ENCODE measurements around the gene CD68.
"Not testable (repeated sequence)": the region's sequence is repeated elsewhere in the genome, so short reads cannot be mapped to it uniquely, and the experiment has no call there.

Gene CD68

DNA sequence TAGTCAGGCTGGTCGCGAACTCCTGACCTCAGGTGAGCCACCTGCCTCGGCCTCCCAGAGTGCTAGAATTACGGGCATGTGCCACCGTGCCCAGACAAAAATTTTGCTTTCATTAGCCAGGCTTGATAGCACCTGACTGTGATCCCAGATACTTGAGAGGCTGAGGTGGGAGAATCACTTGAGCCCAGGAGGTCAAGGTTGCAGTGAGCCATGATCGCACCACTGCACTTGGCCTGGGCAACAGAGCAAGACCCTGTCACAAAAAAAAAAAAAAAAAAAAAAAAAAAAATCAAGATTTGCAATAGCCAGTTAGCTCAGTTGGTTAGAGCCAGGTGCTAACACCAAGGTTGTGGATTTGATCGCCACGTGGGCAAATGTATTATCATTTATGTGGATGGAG, 41.4 kb downstream of the CD68 start:
- POLR2A ChIA-PET (ENCODE audit: low non-redundant PET) = interaction anchor here (0.6 kb wide), 1 partner anchor 54 kb away, joined by 3 read pairs; no protein-coding TSS in a partner anchor
- H3K27ac ChIP-seq = no peak overlapping the region
- TF ChIP-seq, protein P1, sequence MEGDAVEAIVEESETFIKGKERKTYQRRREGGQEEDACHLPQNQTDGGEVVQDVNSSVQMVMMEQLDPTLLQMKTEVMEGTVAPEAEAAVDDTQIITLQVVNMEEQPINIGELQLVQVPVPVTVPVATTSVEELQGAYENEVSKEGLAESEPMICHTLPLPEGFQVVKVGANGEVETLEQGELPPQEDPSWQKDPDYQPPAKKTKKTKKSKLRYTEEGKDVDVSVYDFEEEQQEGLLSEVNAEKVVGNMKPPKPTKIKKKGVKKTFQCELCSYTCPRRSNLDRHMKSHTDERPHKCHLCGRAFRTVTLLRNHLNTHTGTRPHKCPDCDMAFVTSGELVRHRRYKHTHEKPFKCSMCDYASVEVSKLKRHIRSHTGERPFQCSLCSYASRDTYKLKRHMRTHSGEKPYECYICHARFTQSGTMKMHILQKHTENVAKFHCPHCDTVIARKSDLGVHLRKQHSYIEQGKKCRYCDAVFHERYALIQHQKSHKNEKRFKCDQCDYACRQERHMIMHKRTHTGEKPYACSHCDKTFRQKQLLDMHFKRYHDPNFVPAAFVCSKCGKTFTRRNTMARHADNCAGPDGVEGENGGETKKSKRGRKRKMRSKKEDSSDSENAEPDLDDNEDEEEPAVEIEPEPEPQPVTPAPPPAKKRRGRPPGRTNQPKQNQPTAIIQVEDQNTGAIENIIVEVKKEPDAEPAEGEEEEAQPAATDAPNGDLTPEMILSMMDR (conservative IDR thresholded peaks at IDR 0.05; ENCODE audit: low read depth) = no peak
- CTCF ChIA-PET = interaction anchor here (0.7 to 1.6 kb wide), 3 partner anchors 12 to 215 kb away, joined by 3 to 6 read pairs (median 3); no protein-coding TSS in a partner anchor
- no peak for DNase-seq (ENCODE audit: low spot score)

DNA sequence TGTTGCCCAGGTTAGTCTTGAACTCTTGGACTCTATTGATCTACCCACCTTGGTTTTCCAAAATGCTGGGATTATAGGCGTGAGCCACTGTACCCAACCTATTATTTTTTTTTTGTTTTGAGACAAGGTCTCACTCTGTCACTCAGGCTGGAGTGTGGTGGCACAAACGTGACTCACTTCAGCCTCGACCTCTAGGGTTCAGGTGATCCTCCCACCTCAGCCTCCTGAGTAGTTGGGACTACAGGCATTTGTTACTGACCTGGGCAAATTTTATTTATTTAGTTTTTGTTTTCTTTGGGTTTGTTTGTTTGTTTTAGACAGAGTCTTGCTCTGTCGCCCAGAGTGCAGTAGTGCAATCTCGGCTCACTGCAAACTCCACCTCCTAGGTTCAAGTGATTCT, 44.2 kb downstream of the CD68 start:
- CTCF ChIA-PET = interaction anchor here (0.6 to 1.0 kb wide), 4 partner anchors 9 to 34 kb away, joined by 4 to 6 read pairs (median 4); no protein-coding TSS in a partner anchor
- no peak overlapping the region for H3K27ac ChIP-seq
- POLR2A ChIA-PET (ENCODE audit: low non-redundant PET) = no interaction called here
- DNase-seq (ENCODE audit: low spot score) = no peak
- TF ChIP-seq, protein P1 (conservative IDR thresholded peaks at IDR 0.05; ENCODE audit: low read depth) = no peak

DNA sequence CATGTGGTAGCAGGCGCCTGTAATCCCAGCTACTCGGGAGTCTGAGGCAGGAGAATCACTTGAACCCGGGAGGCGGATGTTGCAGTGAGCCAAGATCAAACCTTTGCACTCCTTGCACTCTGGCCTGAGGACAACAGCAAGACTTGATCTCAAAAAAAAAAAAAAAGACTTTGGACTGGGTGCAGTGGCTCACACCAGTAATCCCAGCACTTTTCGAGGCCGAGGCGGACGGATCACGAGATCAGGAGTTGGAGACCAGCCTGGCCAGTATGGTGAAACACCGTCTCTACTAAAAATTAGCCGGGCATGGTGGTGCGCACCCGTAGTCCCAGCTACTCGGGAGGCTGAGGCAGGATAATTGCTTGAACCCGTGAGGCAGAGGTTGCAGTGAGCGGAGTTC, 46.3 kb downstream of the CD68 start:
- POLR2A ChIA-PET (ENCODE audit: low non-redundant PET) = interaction anchor here (0.7 kb wide), 1 partner anchor 605 kb away, joined by 5 read pairs; no protein-coding TSS in a partner anchor
- H3K27ac ChIP-seq; DNase-seq (ENCODE audit: low spot score); CTCF ChIA-PET: not testable (repeated sequence)

DNA sequence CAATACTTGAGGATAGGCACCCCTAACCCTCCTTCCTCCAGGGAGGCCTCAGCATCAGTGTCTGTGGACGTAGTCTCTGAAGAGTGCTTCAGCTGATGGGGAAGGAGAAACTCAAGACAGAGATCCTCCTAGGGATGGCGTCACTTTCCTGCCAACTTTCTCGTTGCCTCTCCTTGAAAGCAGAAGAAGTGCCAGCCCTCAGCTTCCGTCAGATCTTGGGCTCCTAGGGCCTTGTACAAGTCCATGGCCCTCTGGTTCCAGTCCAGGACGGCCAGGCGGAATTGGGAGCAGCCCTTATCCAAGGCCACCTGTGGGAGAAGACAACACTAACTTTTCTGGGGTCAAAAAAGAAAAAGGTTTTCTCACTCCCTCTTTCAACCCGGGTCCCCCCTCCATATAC, 46.9 kb downstream of the CD68 start:
- POLR2A ChIA-PET (ENCODE audit: low non-redundant PET) = interaction anchor here (0.7 kb wide), 1 partner anchor 605 kb away, joined by 5 read pairs; no protein-coding TSS in a partner anchor
- DNase-seq (ENCODE audit: low spot score) = no peak
- TF ChIP-seq, protein P1 (conservative IDR thresholded peaks at IDR 0.05; ENCODE audit: low read depth) = no peak
- 0 out of 2 replicates have a peak overlapping the region, but pooled peaks have one; percentile 77 for H3K27ac ChIP-seq
- CTCF ChIA-PET = interaction anchor here (0.5 to 0.9 kb wide), 2 partner anchors 11 to 37 kb away, joined by 3 to 4 read pairs; no protein-coding TSS in a partner anchor

DNA sequence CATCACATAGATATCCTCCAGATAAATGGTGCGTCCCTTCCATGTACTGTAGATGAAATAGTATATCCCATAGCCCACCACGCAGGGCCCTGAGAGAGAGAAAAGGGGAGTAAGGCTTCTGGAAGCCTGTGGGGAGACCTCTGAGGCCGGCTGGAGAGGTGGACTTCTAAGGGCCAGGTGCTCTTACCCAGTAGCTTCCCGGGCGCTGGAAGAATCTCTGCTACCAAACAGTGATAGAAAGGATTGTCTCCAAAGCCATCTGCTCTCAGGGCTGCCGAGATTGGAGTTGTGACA, 47.5 kb downstream of the CD68 start:
- POLR2A ChIA-PET (ENCODE audit: low non-redundant PET) = no interaction called here
- H3K27ac ChIP-seq = peak overlapping the region; percentile 77
- CTCF ChIA-PET = interaction anchor here (0.5 to 0.9 kb wide), 2 partner anchors 12 to 38 kb away, joined by 3 to 4 read pairs; no protein-coding TSS in a partner anchor
- TF ChIP-seq, protein P1 (conservative IDR thresholded peaks at IDR 0.05; ENCODE audit: low read depth) = no peak
- no peak for DNase-seq (ENCODE audit: low spot score)

DNA sequence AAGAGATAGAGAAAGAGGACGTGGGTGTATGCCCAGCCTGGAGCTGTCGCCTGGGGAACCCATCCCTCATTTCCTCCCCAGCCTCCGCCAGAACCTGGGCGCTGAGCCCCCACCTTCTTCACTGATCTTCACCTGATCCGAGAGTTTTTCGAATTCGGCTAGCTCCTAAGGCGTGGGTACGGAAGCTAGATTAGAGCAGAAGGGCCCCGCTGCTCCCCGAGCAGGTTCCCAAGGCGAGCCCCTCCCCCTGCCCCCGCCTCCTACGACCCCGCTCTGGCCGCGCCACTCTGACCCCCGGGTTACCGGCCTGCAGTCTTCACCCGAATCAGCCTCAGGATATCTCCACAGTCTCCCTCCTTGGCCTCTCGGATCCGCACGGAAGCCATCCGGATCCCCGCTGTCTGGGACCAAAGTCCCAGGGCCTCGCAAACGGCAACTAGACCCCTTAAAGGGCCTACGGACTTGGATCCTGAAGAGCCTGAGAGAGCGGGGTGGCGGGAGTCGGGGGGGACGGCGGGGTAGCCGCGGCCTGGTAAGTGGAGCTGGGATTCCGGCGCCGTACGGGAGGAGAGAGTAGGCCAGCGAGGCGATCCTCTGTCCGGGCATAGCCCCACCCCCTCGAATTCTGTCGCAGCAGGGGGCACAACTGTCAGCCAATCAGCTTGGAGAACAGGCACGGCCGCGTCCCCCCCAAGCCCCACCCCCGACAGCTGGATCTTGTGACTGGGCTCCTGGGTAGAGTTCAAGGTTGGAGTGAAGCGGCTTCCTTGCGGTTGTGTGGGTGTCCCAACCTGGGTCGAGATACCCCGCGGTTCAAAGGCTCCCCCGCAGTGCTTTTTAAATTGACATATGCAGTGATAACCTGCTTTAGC, 48.0 kb downstream of the CD68 start, which contains the start of gene SAT2:
Gene SAT2, minus strand, starts transcription at position 572 of the 872 bp plus-strand sequence. Its CDS starts 186 bp downstream, at position 386.
- ChIA-PET CTCF (interaction anchor here (0.6 to 0.9 kb wide), 2 partner anchors 38 to 53 kb away, joined by 3 read pairs; no protein-coding TSS in a partner anchor), POLR2A (ENCODE audit: low non-redundant PET) (interaction anchor here (1.0 kb wide), 2 partner anchors 12 to 59 kb away, joined by 3 read pairs; no protein-coding TSS in a partner anchor)
- TF ChIP-seq, protein P1 (conservative IDR thresholded peaks at IDR 0.05; ENCODE audit: low read depth) = no peak
- peak within 1 kb of the TSS; percentile 77 for H3K27ac ChIP-seq
- DNase-seq (ENCODE audit: low spot score) = peak; percentile 98

Data from RWPE1 (cell line).